H1 (cell line): ENCODE results near the gene EML4. TPM values are rescaled to one million over a fixed set of nuclear protein-coding genes. Genes with fewer than 3 reads are reported as not detected.

Source experiments
- CTCF ChIA-PET: fragments of 300-600 bp; sonication (Branson Sonifier 250); formaldehyde crosslinking; loops from one replicate; lab custom pipeline; 2021; ENCODE audit not compliant: partially characterized antibody; lab: Charles Lee
- POLR2A ChIA-PET: fragments of 300-600 bp; sonication (Branson Sonifier 250); formaldehyde crosslinking; loops from one replicate; lab custom pipeline; 2021; ENCODE audit warnings: inconsistent platforms; ENCODE audit not compliant: partially characterized antibody; lab: Charles Lee
- DNase-seq, 2 experiments: peaks; one replicate each; pipeline versions ENCODE4 v3.0.0 to v3.0.0-alpha.2; 2010 to 2022; ENCODE audit warnings: low spot score in 2 of 2, low read depth in 1 of 2, mixed read lengths in 1 of 2
- FAIRE-seq: peaks from 2 replicates; lab custom pipeline; 2011; peaks lifted over from hg19 to GRCh38; lab: Jason Lieb, UNC
- H2AFZ ChIP-seq: 2 replicates; pipeline ENCODE4 v1.8.1; 2012; ENCODE audit warnings: low read length, inconsistent platforms
- H2AK5ac ChIP-seq: 2 replicates; pipeline ENCODE4 v1.6.1; 2013; ENCODE audit warnings: low read depth, low read length
- H2BK120ac ChIP-seq: replicated peaks from 2 replicates; pipeline ENCODE3; 2013; ENCODE audit warnings: low read depth, low read length, inconsistent platforms
- H2BK12ac ChIP-seq: 2 replicates; pipeline ENCODE4 v1.6.1; 2013; ENCODE audit warnings: low read depth, low read length
- H2BK15ac ChIP-seq: 2 replicates; pipeline ENCODE4 v1.6.1; 2013; ENCODE audit warnings: low read length
- H2BK20ac ChIP-seq: 2 replicates; pipeline ENCODE4 v1.6.1; 2013; ENCODE audit warnings: low read length
- H2BK5ac ChIP-seq: 2 replicates; pipeline ENCODE4 v1.6.1; 2013; ENCODE audit warnings: low read depth, low read length
- H3K14ac ChIP-seq: 2 replicates; pipeline ENCODE4 v1.6.1; 2013; ENCODE audit warnings: inconsistent platforms; ENCODE audit not compliant: insufficient read length
- H3K18ac ChIP-seq: 2 replicates; pipeline ENCODE4 v1.6.1; 2013; ENCODE audit warnings: low read length; ENCODE audit errors: extremely low read depth
- H3K23ac ChIP-seq: 2 replicates; pipeline ENCODE4 v1.6.1; 2013; ENCODE audit warnings: inconsistent platforms; ENCODE audit not compliant: insufficient read length
- H3K23me2 ChIP-seq: 2 replicates; pipeline ENCODE4 v1.6.1; 2013; ENCODE audit warnings: low read depth, low read length
- H3K27ac ChIP-seq: 2 replicates; pipeline ENCODE4 v1.6.1; 2011; ENCODE audit warnings: low read depth, low read length, inconsistent platforms
- H3K27me3 ChIP-seq, 4 experiments: replicated peaks in 1 of 4; 1 replicate in 1 of 4; 2 replicates in 3 of 4; pipeline versions ENCODE4 v1.6.1 to v1.8.1; 2011 to 2013; ENCODE audit warnings: low read length in 3 of 4, mild to moderate bottlenecking in 3 of 4, inconsistent platforms in 2 of 4, mixed read lengths in 2 of 4, moderate library complexity in 1 of 4; ENCODE audit not compliant: control insufficient read depth in 3 of 4, insufficient read depth in 3 of 4; ENCODE audit errors: extremely low read depth in 1 of 4
- H3K36me3 ChIP-seq, 4 experiments: 2 replicates each; pipeline versions ENCODE4 v1.6.1 to v1.8.1; 2011 to 2013; ENCODE audit warnings: mild to moderate bottlenecking in 4 of 4, low read length in 3 of 4, moderate library complexity in 2 of 4, control low read depth in 1 of 4, inconsistent platforms in 1 of 4; ENCODE audit not compliant: insufficient read depth in 4 of 4, control insufficient read depth in 2 of 4
- H3K4ac ChIP-seq: replicated peaks from 2 replicates; pipeline ENCODE3; 2013; ENCODE audit warnings: low read length, low read depth, mixed read lengths, inconsistent platforms; ENCODE audit not compliant: insufficient read length
- H3K4me1 ChIP-seq, 4 experiments: replicated peaks in 1 of 4; 1 replicate in 1 of 4; 2 replicates in 3 of 4; pipeline versions ENCODE4 v1.6.1 to v1.8.1; 2011 to 2013; ENCODE audit warnings: low read length in 3 of 4, inconsistent platforms in 2 of 4, mixed read lengths in 1 of 4; ENCODE audit not compliant: insufficient read depth in 4 of 4, control insufficient read depth in 3 of 4
- H3K4me2 ChIP-seq, 2 experiments: 2 replicates each; pipeline versions ENCODE4 v1.6.1 to v1.8.1; 2011 to 2013; ENCODE audit warnings: low read depth in 2 of 2, low read length in 2 of 2, control low read depth in 1 of 2, inconsistent platforms in 1 of 2, mild to moderate bottlenecking in 1 of 2; ENCODE audit not compliant: insufficient read depth in 1 of 2
- H3K4me3 ChIP-seq, 4 experiments: fragments of 200-600, 300-600 bp in 1 of 4; sonication (generic), shearing (Covaris generic), sonication (Bioruptor Twin) in 1 of 4; 2 replicates each; pipeline versions ENCODE4 v1.5.1 to v1.8.1; 2011 to 2016; ENCODE audit warnings: low read length in 4 of 4, low read depth in 3 of 4, control low read depth in 2 of 4, inconsistent platforms in 2 of 4, mild to moderate bottlenecking in 2 of 4, mixed read lengths in 1 of 4, moderate library complexity in 1 of 4; ENCODE audit not compliant: insufficient read depth in 2 of 4; ENCODE audit errors: extremely low read depth in 1 of 4
- H3K56ac ChIP-seq: replicated peaks from 2 replicates; pipeline ENCODE3; 2013; ENCODE audit warnings: low read depth, mild to moderate bottlenecking, mixed read lengths, low read length, inconsistent platforms; ENCODE audit not compliant: insufficient read length
- H3K79me1 ChIP-seq: 2 replicates; pipeline ENCODE4 v1.6.1; 2013; ENCODE audit warnings: low read depth, low read length, control low read depth
- H3K79me2 ChIP-seq, 2 experiments: 2 replicates each; pipeline versions ENCODE4 v1.6.1 to v1.8.1; 2012 to 2013; ENCODE audit warnings: low read length in 2 of 2, mild to moderate bottlenecking in 2 of 2, inconsistent platforms in 1 of 2; ENCODE audit not compliant: insufficient read depth in 2 of 2, control insufficient read depth in 1 of 2
- H3K9ac ChIP-seq, 4 experiments: replicated peaks in 1 of 4; 1 replicate in 1 of 4; 2 replicates in 3 of 4; pipeline versions ENCODE4 v1.6.1 to v1.8.1; 2011 to 2013; ENCODE audit warnings: low read depth in 3 of 4, low read length in 3 of 4, control low read depth in 2 of 4, mild to moderate bottlenecking in 2 of 4, moderate library complexity in 2 of 4, inconsistent platforms in 1 of 4; ENCODE audit errors: extremely low read depth in 1 of 4
- H3K9me3 ChIP-seq, 2 experiments: 2 replicates each; pipeline versions ENCODE4 v1.6.1 to v1.8.1; 2012 to 2013; ENCODE audit warnings: mild to moderate bottlenecking in 2 of 2, moderate library complexity in 2 of 2, control low read depth in 1 of 2, inconsistent platforms in 1 of 2, low read depth in 1 of 2, low read length in 1 of 2, mixed read lengths in 1 of 2; ENCODE audit not compliant: insufficient read depth in 2 of 2
- H4K20me1 ChIP-seq, 2 experiments: replicated peaks in 1 of 2; 2 replicates each; pipeline versions ENCODE3 to v1.8.1; 2011 to 2013; ENCODE audit warnings: inconsistent platforms in 2 of 2, low read length in 2 of 2, mild to moderate bottlenecking in 1 of 2; ENCODE audit not compliant: insufficient read depth in 2 of 2, control insufficient read depth in 1 of 2
- H4K5ac ChIP-seq: 2 replicates; pipeline ENCODE4 v1.6.1; 2013; ENCODE audit warnings: low read length, low read depth, mixed read lengths, inconsistent platforms; ENCODE audit not compliant: insufficient read length
- H4K8ac ChIP-seq: 2 replicates; pipeline ENCODE4 v1.8.0; 2013; ENCODE audit warnings: mild to moderate bottlenecking, moderate library complexity, low read length, inconsistent platforms; ENCODE audit not compliant: insufficient read depth; ENCODE audit errors: extremely low read depth
- H4K91ac ChIP-seq: replicated peaks from 2 replicates; pipeline ENCODE3; 2013; ENCODE audit warnings: low read length, mixed read lengths, inconsistent platforms; ENCODE audit not compliant: insufficient read length
- ATF2 ChIP-seq: IDR thresholded peaks from 2 replicates; pipeline ENCODE4 v1.6.1; 2012; ENCODE audit warnings: low read length, inconsistent platforms
- CBX8 ChIP-seq: fragments of 300-800, 300-1000 bp; sonication (generic); IDR thresholded peaks from 2 replicates; pipeline ENCODE4 v1.7.1; 2016; ENCODE audit warnings: low read depth, low read length, borderline replicate concordance
- E2F6 ChIP-seq: IDR thresholded peaks from 2 replicates; pipeline ENCODE4 v1.6.1; 2012; ENCODE audit warnings: inconsistent platforms
- EP300 ChIP-seq, 2 experiments: IDR thresholded peaks; 1 replicate in 1 of 2; 2 replicates in 1 of 2; pipeline ENCODE4 v1.6.1; 2011 to 2012; ENCODE audit warnings: low read depth in 2 of 2, low read length in 2 of 2, mild to moderate bottlenecking in 2 of 2, borderline replicate concordance in 1 of 2, inconsistent platforms in 1 of 2, moderate library complexity in 1 of 2
- KDM4A ChIP-seq: IDR thresholded peaks from one replicate; pipeline ENCODE4 v1.7.1; 2012; ENCODE audit warnings: low read depth, mild to moderate bottlenecking, moderate library complexity, low read length, inconsistent platforms; ENCODE audit not compliant: severe bottlenecking
- PHF8 ChIP-seq: fragments of 200-600 bp; sonication (generic); conservative IDR thresholded peaks from 2 replicates; pipeline ENCODE4 v1.7.1; 2012; ENCODE audit warnings: low read depth, mild to moderate bottlenecking, inconsistent platforms, low read length, moderate library complexity
- SIN3A ChIP-seq, 2 experiments: IDR thresholded peaks in 1 of 2; conservative IDR thresholded peaks in 1 of 2; 2 replicates each; pipeline ENCODE4 v1.6.1; 2011 to 2012; ENCODE audit warnings: low read length in 2 of 2, improper control_type of control experiment in 1 of 2, low read depth in 1 of 2, mild to moderate bottlenecking in 1 of 2
- TAF1 ChIP-seq: IDR thresholded peaks from 2 replicates; pipeline ENCODE4 v1.6.1; 2011; ENCODE audit warnings: mild to moderate bottlenecking, low read depth, low read length
- WGBS, 2 experiments: shearing (Covaris generic) in 1 of 2; methylation state at CpG; one replicate each; pipeline versions ENCODE4 v1.1.6 to v1.1.7; 2013 to 2015; ENCODE audit warnings: low lambda C conversion rate in 2 of 2, mixed read lengths in 2 of 2, inconsistent platforms in 1 of 2, low coverage in 1 of 2, missing lambda C conversion rate in 1 of 2; ENCODE audit not compliant: insufficient replicate concordance in 2 of 2, insufficient coverage in 1 of 2, insufficient read length in 1 of 2; ENCODE audit errors: extremely low coverage in 1 of 2, missing lambda C conversion rate in 1 of 2; 5-methylcytosine and 5-hydroxymethylcytosine counted together
- polyA plus RNA-seq, 7 experiments: library from polyadenylated mRNA; depleted of rRNA in 3 of 7; stranded (reverse) in 5 of 7; unstranded in 2 of 7; fragments of >200 nt in 5 of 7; fragments of 200-250 nt in 2 of 7; gene quantifications; 1 replicate in 5 of 7; 2 replicates in 1 of 7; 4 replicates in 1 of 7; pipeline versions ENCODE4 v1.2.1 to v1.2.3, GENCODE V29; 2011 to 2013; ENCODE audit warnings: missing spikeins in 2 of 7, mixed read lengths in 2 of 7
- total RNA-seq: library from RNA; stranded (reverse); fragmentation: NEBNext Ultra II Directional; extraction: Animal tissue kit (Norgen Biotek cat#: 25700); gene quantifications from 2 replicates; pipeline ENCODE4 v1.2.1, GENCODE V29; 2021

EML4 gene
- total and polyA plus RNA-seq, 2 of the 8 experiments (the other 6 are each of a cell fraction or from before 2014, with no cell fraction given), result 50.1 to 104 TPM

- Histone ChIP-seq H3K4me1 (no peaks in the 10 kb centered on the region), H3K36me3 (no peaks in the 10 kb centered on the region), H2AFZ (no peak overlapping the region), H3K4me3 (no peak overlapping the region), H2BK120ac (no peak overlapping the region), H4K5ac (no peak overlapping the region), H4K20me1 (peaks cover 1 to 6% of the 10 kb centered on the region in 2 experiments), H2BK20ac (no peak overlapping the region), H3K27ac (no peak overlapping the region), H2BK12ac (no peak overlapping the region), H4K8ac (no peak overlapping the region), H2AK5ac (no peak overlapping the region), H3K27me3 (no peaks in the 10 kb centered on the region), H3K79me1 (no peaks in the 10 kb centered on the region; the same call in 1 of the 2 replicates), H3K4ac (no peak overlapping the region), H2BK5ac (no peak overlapping the region), H3K9me3 (no peaks in the 10 kb centered on the region), H3K4me2 (no peak overlapping the region), H3K56ac (no peak overlapping the region), H3K23me2 (no peaks in the 10 kb centered on the region), H3K14ac (no peak overlapping the region), H3K23ac (no peak overlapping the region), H3K9ac (no peak overlapping the region), H2BK15ac (no peak overlapping the region), H3K79me2 (peaks cover 0 to 78% of the 10 kb centered on the region in 2 experiments; a peak in 2 of 4 replicates), H4K91ac (no peak overlapping the region), H3K18ac (no peak overlapping the region)
- ChIA-PET POLR2A (no interaction called here), CTCF (interaction anchor here (0.7 kb wide), 1 partner anchor 81 kb away, joined by 3 read pairs; no protein-coding TSS in a partner anchor)
- TF ChIP-seq PHF8 (no peak), KDM4A (no peak), SIN3A (conservative IDR thresholded peaks at IDR 0.05 in 1 of 2, IDR thresholded peaks at IDR 0.05 in 1 of 2; ENCODE audit: low read depth in 1 of 2, low read length in 2 of 2) (no peak), CBX8 (no peak), EP300 (IDR thresholded peaks at IDR 0.05; ENCODE audit: borderline replicate concordance in 1 of 2, low read depth in 2 of 2, low read length in 2 of 2) (no peak), ATF2 (no peak), TAF1 (no peak), E2F6 (no peak)
- no peak for DNase-seq
- 83% methylated on average over 1 of the region's 1 CpG; no CpG with 5 or more reads in 1 of the 2 experiments for WGBS, 2 experiments
- FAIRE-seq, result no peak
These were observed 56.4 kb downstream of the EML4 start for GRCh38 chr2:42225573-42225972.
